ENCODE results near the gene TMEM108. TPM values are rescaled to one million over a fixed set of nuclear protein-coding genes. Genes with fewer than 3 reads are reported as not detected.
A peak's percentile ranks its signal among the peaks of the same experiment; 100 is the strongest.

The TMEM108 gene
- total RNA-seq, 1 donor from 2014 or later: 6.1 TPM

DNA sequence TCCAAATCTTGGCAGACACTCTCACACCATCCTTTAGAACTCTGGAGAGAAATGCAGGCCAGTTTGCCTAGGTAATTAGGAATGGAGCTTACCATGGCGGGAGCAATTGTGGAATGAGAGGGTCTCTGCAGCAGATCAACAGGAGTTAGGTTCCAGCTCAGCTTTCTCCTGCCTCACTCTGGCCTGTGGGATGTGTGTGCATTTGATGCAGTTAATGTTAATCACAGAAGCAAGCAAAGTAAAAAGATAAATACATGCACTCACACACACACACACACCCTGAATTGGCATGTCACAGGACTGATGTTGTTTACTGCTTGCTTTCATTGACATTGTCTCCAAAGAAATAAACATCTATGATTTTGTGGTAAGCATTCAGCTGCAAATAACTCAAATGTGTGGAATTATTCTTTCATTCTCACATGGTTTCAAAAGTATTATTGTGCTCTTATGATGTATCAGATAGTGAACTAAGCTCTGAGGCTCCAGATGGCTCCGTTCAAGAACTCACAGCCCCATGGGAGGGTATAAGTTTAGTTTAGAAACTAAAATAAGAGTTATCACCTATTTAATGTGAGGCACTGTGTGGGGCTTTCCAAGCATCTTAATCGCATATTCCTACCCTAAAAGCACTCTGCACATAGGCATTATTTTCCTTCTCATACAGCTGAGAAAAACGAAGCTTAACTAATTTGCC, 330.3 kb downstream of the TMEM108 start:
- Mint-ChIP-seq H3K27me3 (no peaks in the 10 kb centered on the region), H3K27ac (no peak overlapping the region), H3K4me3 (ENCODE audit: low read depth) (no peak overlapping the region), H3K9me3 (ENCODE audit: low read depth) (no peaks in the 10 kb centered on the region), H3K4me1 (ENCODE audit: low read depth) (no peaks in the 10 kb centered on the region), H3K36me3 (ENCODE audit: insufficient read depth) (no peaks in the 10 kb centered on the region)
- DNase-seq (ENCODE audit: low spot score, unreplicated experiment): no peak
- TF ChIP-seq, protein P1, sequence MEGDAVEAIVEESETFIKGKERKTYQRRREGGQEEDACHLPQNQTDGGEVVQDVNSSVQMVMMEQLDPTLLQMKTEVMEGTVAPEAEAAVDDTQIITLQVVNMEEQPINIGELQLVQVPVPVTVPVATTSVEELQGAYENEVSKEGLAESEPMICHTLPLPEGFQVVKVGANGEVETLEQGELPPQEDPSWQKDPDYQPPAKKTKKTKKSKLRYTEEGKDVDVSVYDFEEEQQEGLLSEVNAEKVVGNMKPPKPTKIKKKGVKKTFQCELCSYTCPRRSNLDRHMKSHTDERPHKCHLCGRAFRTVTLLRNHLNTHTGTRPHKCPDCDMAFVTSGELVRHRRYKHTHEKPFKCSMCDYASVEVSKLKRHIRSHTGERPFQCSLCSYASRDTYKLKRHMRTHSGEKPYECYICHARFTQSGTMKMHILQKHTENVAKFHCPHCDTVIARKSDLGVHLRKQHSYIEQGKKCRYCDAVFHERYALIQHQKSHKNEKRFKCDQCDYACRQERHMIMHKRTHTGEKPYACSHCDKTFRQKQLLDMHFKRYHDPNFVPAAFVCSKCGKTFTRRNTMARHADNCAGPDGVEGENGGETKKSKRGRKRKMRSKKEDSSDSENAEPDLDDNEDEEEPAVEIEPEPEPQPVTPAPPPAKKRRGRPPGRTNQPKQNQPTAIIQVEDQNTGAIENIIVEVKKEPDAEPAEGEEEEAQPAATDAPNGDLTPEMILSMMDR (IDR thresholded peaks at IDR 0.05; ENCODE audit: unreplicated experiment): no peak

DNA sequence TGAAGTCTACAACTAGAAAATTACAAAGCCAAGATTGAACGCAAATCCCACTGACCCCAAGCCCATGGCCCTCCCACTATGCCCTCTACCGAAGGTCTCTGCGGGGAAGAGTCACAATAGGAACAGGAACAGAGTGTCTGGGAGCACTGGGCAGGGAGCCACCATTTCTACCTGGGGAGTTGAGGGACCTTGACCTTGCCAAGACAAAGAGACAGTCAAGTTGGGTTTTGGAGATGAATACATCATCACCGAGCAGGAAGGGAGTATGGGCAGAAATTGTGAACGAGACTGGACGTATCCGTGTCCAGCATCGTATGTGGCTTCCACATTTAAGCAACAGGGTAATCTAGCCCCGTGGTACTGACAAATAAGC, 330.9 kb downstream of the TMEM108 start:
- Mint-ChIP-seq H3K27ac (peak overlapping the region; percentile 75), H3K4me3 (ENCODE audit: low read depth) (no peak overlapping the region), H3K9me3 (ENCODE audit: low read depth) (no peaks in the 10 kb centered on the region), H3K27me3 (no peaks in the 10 kb centered on the region), H3K36me3 (ENCODE audit: insufficient read depth) (no peaks in the 10 kb centered on the region), H3K4me1 (ENCODE audit: low read depth) (no peaks in the 10 kb centered on the region)
- DNase-seq (ENCODE audit: low spot score, unreplicated experiment): no peak
- TF ChIP-seq, protein P1 (IDR thresholded peaks at IDR 0.05; ENCODE audit: unreplicated experiment): no peak

DNA sequence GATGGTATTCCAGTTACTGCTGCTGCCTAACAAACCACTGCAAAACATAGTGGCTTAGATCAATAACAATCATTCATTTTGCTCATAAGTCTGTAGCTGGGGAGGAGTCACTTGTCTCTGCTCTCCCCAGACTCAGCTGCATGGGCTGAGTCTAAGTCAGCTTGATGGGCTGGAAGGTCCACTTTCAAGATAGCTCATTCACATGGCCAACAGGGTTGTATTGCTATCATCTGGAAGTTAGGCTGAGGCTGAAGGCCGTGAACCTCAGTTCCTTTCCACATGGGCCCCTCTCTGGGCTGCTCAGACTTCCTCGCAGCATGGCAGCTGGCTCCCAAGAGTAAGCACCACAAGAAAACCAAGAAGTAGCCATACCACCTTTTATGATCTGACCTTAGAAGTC, 333.0 kb downstream of the TMEM108 start:
- H3K27ac Mint-ChIP-seq: no peak overlapping the region
- H3K4me3 Mint-ChIP-seq (ENCODE audit: low read depth): no peak overlapping the region
- no peaks in the 10 kb centered on the region for H3K4me1 Mint-ChIP-seq (ENCODE audit: low read depth)
- H3K27me3 Mint-ChIP-seq: no peaks in the 10 kb centered on the region
- H3K9me3 Mint-ChIP-seq (ENCODE audit: low read depth): no peaks in the 10 kb centered on the region
- H3K36me3 Mint-ChIP-seq (ENCODE audit: insufficient read depth): no peaks in the 10 kb centered on the region
- DNase-seq (ENCODE audit: low spot score, unreplicated experiment): no peak
- TF ChIP-seq, protein P1 (IDR thresholded peaks at IDR 0.05; ENCODE audit: unreplicated experiment): no peak

DNA sequence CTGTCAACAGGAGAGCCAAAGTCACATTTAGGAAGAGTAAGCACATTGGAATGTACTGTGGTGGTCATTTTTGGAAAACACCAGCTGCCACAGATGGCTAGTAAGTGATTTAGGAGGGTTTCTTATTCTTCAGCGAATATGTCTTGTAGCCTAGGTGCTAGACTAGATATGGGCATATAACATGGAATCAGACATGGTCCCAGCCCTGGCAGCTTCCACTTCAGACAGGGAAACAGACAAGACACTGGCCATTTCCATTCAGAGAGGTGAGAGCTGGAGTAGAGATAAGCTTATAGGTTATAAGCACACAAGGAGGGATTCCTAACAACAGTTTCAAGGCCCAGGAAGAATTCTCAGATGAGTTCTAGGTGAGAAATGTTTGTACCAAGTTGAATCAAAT, 333.5 kb downstream of the TMEM108 start:
- no peak for DNase-seq (ENCODE audit: low spot score, unreplicated experiment)
- TF ChIP-seq, protein P1 (IDR thresholded peaks at IDR 0.05; ENCODE audit: unreplicated experiment): no peak
- H3K4me3 Mint-ChIP-seq (ENCODE audit: low read depth): no peak overlapping the region
- H3K27me3 Mint-ChIP-seq: no peaks in the 10 kb centered on the region
- H3K9me3 Mint-ChIP-seq (ENCODE audit: low read depth): no peaks in the 10 kb centered on the region
- no peaks in the 10 kb centered on the region for H3K4me1 Mint-ChIP-seq (ENCODE audit: low read depth)
- H3K27ac Mint-ChIP-seq: no peak overlapping the region
- H3K36me3 Mint-ChIP-seq (ENCODE audit: insufficient read depth): no peaks in the 10 kb centered on the region

DNA sequence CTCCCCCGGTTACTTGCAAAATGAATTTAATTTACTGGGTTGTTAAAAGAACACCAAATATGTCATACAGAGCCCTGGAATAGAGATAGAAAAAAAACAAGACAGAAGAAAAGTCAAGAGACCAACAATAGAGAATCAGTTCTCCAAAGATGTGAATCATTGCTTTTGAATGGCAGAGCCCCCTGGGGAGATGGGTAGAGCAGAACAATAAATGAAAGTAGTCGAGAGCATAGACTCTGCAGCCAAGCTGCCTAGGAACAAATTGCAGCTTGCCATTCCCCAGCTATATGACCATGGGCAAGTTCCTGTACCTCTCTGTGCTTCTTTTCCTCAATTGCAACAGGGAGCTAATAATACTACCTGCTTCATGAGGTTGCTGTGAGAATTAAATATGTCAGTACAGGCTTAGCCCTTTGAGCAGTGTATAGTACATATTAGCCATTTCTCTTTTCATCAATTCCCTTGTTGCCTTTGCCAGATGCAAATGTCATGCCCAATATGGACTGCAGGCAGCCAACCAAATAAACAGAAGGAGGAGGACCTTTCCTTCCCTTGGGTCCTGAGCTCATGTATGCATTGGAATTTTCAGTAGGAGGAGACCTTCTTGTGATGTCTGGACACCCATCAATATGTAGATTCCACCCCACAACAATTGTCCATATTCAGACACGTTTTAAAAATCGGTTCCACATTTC, 336.7 kb downstream of the TMEM108 start:
- no peaks in the 10 kb centered on the region for H3K4me1 Mint-ChIP-seq (ENCODE audit: low read depth)

More for the DNA sequence above, 336.7 kb downstream of the TMEM108 start:
- no peaks in the 10 kb centered on the region for H3K27me3 Mint-ChIP-seq
- H3K27ac Mint-ChIP-seq: no peak overlapping the region
- TF ChIP-seq, protein P1 (IDR thresholded peaks at IDR 0.05; ENCODE audit: unreplicated experiment): no peak
- H3K36me3 Mint-ChIP-seq (ENCODE audit: insufficient read depth): no peaks in the 10 kb centered on the region
- no peak for DNase-seq (ENCODE audit: low spot score, unreplicated experiment)
- no peak overlapping the region for H3K4me3 Mint-ChIP-seq (ENCODE audit: low read depth)
- H3K9me3 Mint-ChIP-seq (ENCODE audit: low read depth): no peaks in the 10 kb centered on the region
